Chondrocyte (in vitro differentiated cells): Measurements from ENCODE around the gene GABRA5. TPM values are rescaled to one million over a fixed set of nuclear protein-coding genes. Genes with fewer than 3 reads are reported as not detected.

Experiments used
- DNase-seq: peaks from one replicate; pipeline ENCODE4 v3.0.0; 2021; ENCODE audit warnings: mixed read lengths, low spot score
- H3K27ac Mint-ChIP-seq: one replicate; pipeline ENCODE4 v1.8.0; 2021; ENCODE audit warnings: mild to moderate bottlenecking, moderate library complexity, mixed read lengths; ENCODE audit not compliant: unreplicated experiment
- H3K27me3 Mint-ChIP-seq: 2 replicates; pipeline ENCODE4 v1.8.0; 2021; ENCODE audit warnings: low read depth, mixed read lengths
- H3K36me3 Mint-ChIP-seq: 2 replicates; pipeline ENCODE4 v1.8.0; 2021; ENCODE audit warnings: low read depth, mixed read lengths
- H3K4me1 Mint-ChIP-seq: 2 replicates; pipeline ENCODE4 v1.8.0; 2021; ENCODE audit warnings: low read depth, mild to moderate bottlenecking, mixed read lengths
- H3K4me3 Mint-ChIP-seq: one replicate; pipeline ENCODE4 v1.8.0; 2021; ENCODE audit warnings: mild to moderate bottlenecking, moderate library complexity, mixed read lengths; ENCODE audit not compliant: unreplicated experiment
- H3K9me3 Mint-ChIP-seq: 2 replicates; pipeline ENCODE4 v1.8.0; 2021; ENCODE audit warnings: low read depth, mixed read lengths
- CTCF ChIP-seq: fragments of 200-600 bp; sonication (generic); IDR thresholded peaks from 2 replicates; pipeline ENCODE4 v1.5.0; 2021; ENCODE audit warnings: antibody characterized with exemption, mild to moderate bottlenecking, moderate library complexity
- total RNA-seq: library from RNA; stranded (reverse); gene quantifications from 3 replicates; pipeline ENCODE4 v1.2.1, GENCODE V29; 2021

The GABRA5 gene
- total RNA-seq, 1 donor from 2014 or later: 0.30 TPM

GRCh38 chr15:26935322-26935721 is 68.5 kb downstream of the GABRA5 start:
- Mint-ChIP-seq H3K36me3 (no peaks in the 10 kb centered on the region), H3K27me3 (no peaks in the 10 kb centered on the region), H3K4me3 (no peak overlapping the region), H3K27ac (no peak overlapping the region), H3K4me1 (no peaks in the 10 kb centered on the region), H3K9me3 (peaks cover 7% of the 10 kb centered on the region)
- DNase-seq: no peak
- TF ChIP-seq CTCF: no peak

- no peaks in the 10 kb centered on the region for H3K27me3 Mint-ChIP-seq
- no peaks in the 10 kb centered on the region for H3K36me3 Mint-ChIP-seq
- DNase-seq: peak; percentile 74
- no peak overlapping the region for H3K27ac Mint-ChIP-seq
- no peak for TF ChIP-seq CTCF
- no peaks in the 10 kb centered on the region for H3K4me1 Mint-ChIP-seq
- H3K4me3 Mint-ChIP-seq: no peak overlapping the region
- peaks cover 7% of the 10 kb centered on the region for H3K9me3 Mint-ChIP-seq
Measured at GRCh38 chr15:26936502-26936901, 69.6 kb downstream of the GABRA5 start.

- Mint-ChIP-seq H3K4me3 (no peak overlapping the region), H3K9me3 (peaks cover 1% of the 10 kb centered on the region), H3K4me1 (no peaks in the 10 kb centered on the region), H3K27me3 (no peaks in the 10 kb centered on the region), H3K36me3 (no peaks in the 10 kb centered on the region), H3K27ac (no peak overlapping the region)
- DNase-seq: peak; percentile 87
- TF ChIP-seq CTCF: no peak
Measured at GRCh38 chr15:26937134-26937533, 70.3 kb downstream of the GABRA5 start.

- Mint-ChIP-seq H3K4me3 (no peak overlapping the region), H3K27ac (no peak overlapping the region), H3K27me3 (no peaks in the 10 kb centered on the region), H3K4me1 (no peaks in the 10 kb centered on the region), H3K9me3 (no peaks in the 10 kb centered on the region), H3K36me3 (no peaks in the 10 kb centered on the region)
- no peak for DNase-seq
- no peak for TF ChIP-seq CTCF
Measured at GRCh38 chr15:26939398-26939797, 72.5 kb downstream of the GABRA5 start.

- Mint-ChIP-seq H3K36me3 (no peaks in the 10 kb centered on the region), H3K4me1 (no peaks in the 10 kb centered on the region), H3K27ac (no peak overlapping the region), H3K4me3 (no peak overlapping the region), H3K9me3 (no peaks in the 10 kb centered on the region), H3K27me3 (no peaks in the 10 kb centered on the region)
- TF ChIP-seq CTCF: no peak
- no peak for DNase-seq
Measured at GRCh38 chr15:26941489-26941888, 74.6 kb downstream of the GABRA5 start.
